DLD1 (cell line): ENCODE measurements around the gene TREM1.

Source experiments
- in situ Hi-C: cut with HindIII; loops from 2 replicates; pipeline ENCODE4 v1.10.0; 2017; ENCODE audit warnings: low sequenced_read_pairs

TREM1 gene

GRCh38 chr6:41226752-41227151, 59.7 kb downstream of the TREM1 start:
- in situ Hi-C loops: no loop called here

GRCh38 chr6:41224800-41225199, 61.7 kb downstream of the TREM1 start:
- in situ Hi-C loops: no loop called here
